ENCODE results near the gene RARB.

- no peak for TF ChIP-seq POLR2AphosphoS5 (IDR thresholded peaks at IDR 0.05)
- no peak for TF ChIP-seq POLR2A (IDR thresholded peaks at IDR 0.05)
- TF ChIP-seq CTCF (IDR thresholded peaks at IDR 0.05), result no peak
- no peak for TF ChIP-seq EP300 (IDR thresholded peaks at IDR 0.05)
Observed at GRCh38 chr3:25574172-25574765, 146.2 kb downstream of the RARB start.
